Neural cell (in vitro differentiated cells): ENCODE data around the gene DPP7. TPM values are rescaled to one million over a fixed set of nuclear protein-coding genes. Genes with fewer than 3 reads are reported as not detected.

ENCODE experiments used
- H2AFZ ChIP-seq: fragments of 200-600, 300-800 bp; sonication (generic), shearing (Covaris generic); 2 replicates; pipeline ENCODE4 v1.6.0; 2014; ENCODE audit warnings: low read depth, mild to moderate bottlenecking, antibody characterized with exemption, low read length, moderate library complexity
- H3F3A ChIP-seq: fragments of 200-600 bp; shearing (Covaris generic); 2 replicates; pipeline ENCODE4 v1.6.1; 2016; ENCODE audit warnings: mild to moderate bottlenecking, moderate library complexity, mixed read lengths, antibody characterized with exemption, low read length; ENCODE audit not compliant: insufficient read depth, poor library complexity, severe bottlenecking
- H3K27ac ChIP-seq: fragments of 200-600, 300-800 bp; sonication (generic), shearing (Covaris generic); 2 replicates; pipeline ENCODE4 v1.5.1; 2014; ENCODE audit warnings: mild to moderate bottlenecking, low read length, moderate library complexity
- H3K27me3 ChIP-seq: fragments of 300-800, 200-600 bp; sonication (generic), shearing (Covaris generic); 2 replicates; pipeline ENCODE4 v1.6.0; 2014; ENCODE audit warnings: mild to moderate bottlenecking, low read depth, low read length, moderate library complexity; ENCODE audit not compliant: insufficient read depth
- H3K36me3 ChIP-seq: fragments of 300-800, 200-600 bp; sonication (generic), shearing (Covaris generic); 2 replicates; pipeline ENCODE4 v1.5.1; 2014; ENCODE audit warnings: mild to moderate bottlenecking, antibody characterized with exemption, low read length, moderate library complexity; ENCODE audit not compliant: insufficient read depth
- H3K4me2 ChIP-seq: fragments of 300-800, 200-600 bp; sonication (generic), shearing (Covaris generic); 2 replicates; pipeline ENCODE4 v1.6.0; 2014; ENCODE audit warnings: mild to moderate bottlenecking, low read length
- H3K4me3 ChIP-seq: fragments of 300-800, 200-600 bp; sonication (generic), shearing (Covaris generic); 2 replicates; pipeline ENCODE4 v1.5.1; 2014; ENCODE audit warnings: mild to moderate bottlenecking, low read length, moderate library complexity
- H3K79me2 ChIP-seq: fragments of 200-600 bp; shearing (Covaris generic); replicated peaks from 2 replicates; pipeline ENCODE4 v1.6.0; 2014; ENCODE audit warnings: mild to moderate bottlenecking, low read length, moderate library complexity; ENCODE audit not compliant: insufficient read depth
- H3K9ac ChIP-seq: fragments of 300-800, 200-600 bp; sonication (generic), shearing (Covaris generic); 2 replicates; pipeline ENCODE4 v1.6.1; 2016; ENCODE audit warnings: mild to moderate bottlenecking, low read length, mixed read lengths
- H3K9me2 ChIP-seq: fragments of 200-600 bp; shearing (Covaris generic); 2 replicates; pipeline ENCODE4 v1.6.1; 2016; ENCODE audit warnings: mild to moderate bottlenecking, low read length, mixed read lengths; ENCODE audit not compliant: insufficient read depth
- H3K9me3 ChIP-seq: fragments of 200-600, 300-800 bp; sonication (generic), shearing (Covaris generic); 2 replicates; pipeline ENCODE4 v1.6.1; 2016; ENCODE audit warnings: mild to moderate bottlenecking, mixed run types, low read length, moderate library complexity, mixed read lengths
- H4K20me1 ChIP-seq: fragments of 200-600 bp; shearing (Covaris generic); 2 replicates; pipeline ENCODE4 v1.6.1; 2016; ENCODE audit warnings: mild to moderate bottlenecking, mixed run types; ENCODE audit not compliant: insufficient read depth
- CTCF ChIP-seq: fragments of 450-650 bp; IDR thresholded peaks from 2 replicates; pipeline ENCODE4 v1.5.1; 2014; ENCODE audit warnings: antibody characterized with exemption, mild to moderate bottlenecking, moderate library complexity; ENCODE audit not compliant: poor library complexity, severe bottlenecking
- EZH2 ChIP-seq: fragments of 200-600, 300-800 bp; shearing (Covaris generic), sonication (generic); IDR thresholded peaks from 2 replicates; pipeline ENCODE4 v1.6.1; 2014; ENCODE audit warnings: antibody characterized with exemption, low read length, borderline replicate concordance, mild to moderate bottlenecking; ENCODE audit not compliant: insufficient read depth, poor library complexity, severe bottlenecking
- POLR2AphosphoS5 ChIP-seq: IDR thresholded peaks from 2 replicates; pipeline ENCODE4 v1.6.1; 2012
- RAD21 ChIP-seq: fragments of 450-650 bp; conservative IDR thresholded peaks from 2 replicates; pipeline ENCODE4 v1.6.1; 2014; ENCODE audit warnings: antibody characterized with exemption, mild to moderate bottlenecking, moderate library complexity
- REST ChIP-seq: IDR thresholded peaks from 2 replicates; pipeline ENCODE4 v1.6.1; 2012; ENCODE audit warnings: borderline replicate concordance
- SMC3 ChIP-seq: fragments of 450-650 bp; conservative IDR thresholded peaks from 2 replicates; pipeline ENCODE4 v1.6.1; 2014; ENCODE audit warnings: antibody characterized with exemption, mild to moderate bottlenecking, moderate library complexity; ENCODE audit not compliant: poor library complexity
- polyA plus RNA-seq: library from polyadenylated mRNA; depleted of rRNA; stranded (reverse); fragments of >200 nt; gene quantifications from 2 replicates; pipeline ENCODE4 v1.2.3, GENCODE V29; 2014

Gene DPP7
- polyA plus RNA-seq, 1 donor from 2014 or later, result 23.3 TPM

GRCh38 chr9:137071282-137071681 lies 43.3 kb downstream of the DPP7 start:
- no peak overlapping the region for H3K4me2 ChIP-seq
- H3K9ac ChIP-seq, result no peak overlapping the region
- H3K27me3 ChIP-seq, result peaks cover 29% of the 10 kb centered on the region
- no peaks in the 10 kb centered on the region for H3K79me2 ChIP-seq
- no peak overlapping the region for H2AFZ ChIP-seq
- TF ChIP-seq CTCF (no peak), POLR2AphosphoS5 (no peak), REST (no peak), EZH2 (no peak), SMC3 (no peak), RAD21 (no peak)
- H3K9me3 ChIP-seq, result no peaks in the 10 kb centered on the region
- H3K36me3 ChIP-seq, result no peaks in the 10 kb centered on the region
- no peak overlapping the region for H3K4me3 ChIP-seq
- no peaks in the 10 kb centered on the region for H3F3A ChIP-seq
- H3K27ac ChIP-seq, result no peak overlapping the region
- no peaks in the 10 kb centered on the region for H4K20me1 ChIP-seq
- H3K9me2 ChIP-seq, result no peaks in the 10 kb centered on the region

- H3K27ac ChIP-seq, result no peak overlapping the region
- H3K9me2 ChIP-seq, result no peaks in the 10 kb centered on the region
- H3K9ac ChIP-seq, result no peak overlapping the region
- TF ChIP-seq CTCF (no peak), EZH2 (no peak)
- peak overlapping the region; percentile 59 for H3K4me3 ChIP-seq
- H3K36me3 ChIP-seq, result no peaks in the 10 kb centered on the region
- no peaks in the 10 kb centered on the region for H3K79me2 ChIP-seq
- H3F3A ChIP-seq, result no peaks in the 10 kb centered on the region
- H3K9me3 ChIP-seq, result no peaks in the 10 kb centered on the region
- no peak overlapping the region for H3K4me2 ChIP-seq
- H3K27me3 ChIP-seq, result peaks cover 25% of the 10 kb centered on the region
- no peak overlapping the region for H2AFZ ChIP-seq
- H4K20me1 ChIP-seq, result no peaks in the 10 kb centered on the region
Measured at GRCh38 chr9:137070906-137071275, 43.6 kb downstream of the DPP7 start.
